Measurements from ENCODE around the gene MSI1.

Gene MSI1

DNA sequence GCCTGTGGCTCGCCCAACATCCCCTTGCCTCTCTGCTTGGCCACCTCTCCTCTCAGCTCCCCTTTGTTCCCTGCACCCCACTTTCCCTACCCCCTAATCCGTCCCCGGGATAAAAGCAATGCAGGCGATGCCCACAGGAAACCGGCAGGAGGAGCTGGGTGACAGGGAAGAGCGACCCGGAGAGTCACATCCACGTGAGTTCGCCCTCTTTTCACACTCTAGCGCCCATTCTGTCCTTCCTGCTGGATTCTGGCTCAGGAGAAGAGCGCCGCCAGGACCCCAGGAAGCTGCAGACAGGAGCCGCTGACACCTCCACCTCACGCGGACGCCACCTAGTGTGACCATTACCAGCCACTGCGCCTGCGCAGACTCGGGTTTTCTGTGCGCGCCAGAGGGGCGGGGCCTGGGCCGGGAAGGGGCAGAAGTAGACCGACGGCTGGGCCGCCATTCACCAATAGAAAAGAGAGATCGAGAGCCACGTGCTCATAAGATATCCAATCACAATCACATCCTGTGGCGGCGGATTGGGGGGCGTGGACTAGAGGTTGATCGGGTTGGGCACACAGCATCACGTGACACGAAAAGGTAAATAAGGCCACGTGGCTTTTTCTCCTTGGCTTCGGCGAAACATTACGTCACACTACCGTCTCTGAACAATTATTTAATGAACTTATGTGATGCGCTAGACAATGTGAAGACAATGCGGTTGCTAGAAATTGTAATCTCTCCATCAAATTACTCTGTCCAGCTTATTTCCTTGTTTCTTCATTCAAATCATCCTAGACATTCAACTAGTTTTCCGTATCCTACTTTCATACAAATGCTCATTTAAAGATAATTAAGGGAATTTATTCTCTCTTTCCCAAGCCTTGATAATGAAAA is 51.5 kb downstream of the MSI1 start:
- DNase-seq, result peak; percentile 99

DNA sequence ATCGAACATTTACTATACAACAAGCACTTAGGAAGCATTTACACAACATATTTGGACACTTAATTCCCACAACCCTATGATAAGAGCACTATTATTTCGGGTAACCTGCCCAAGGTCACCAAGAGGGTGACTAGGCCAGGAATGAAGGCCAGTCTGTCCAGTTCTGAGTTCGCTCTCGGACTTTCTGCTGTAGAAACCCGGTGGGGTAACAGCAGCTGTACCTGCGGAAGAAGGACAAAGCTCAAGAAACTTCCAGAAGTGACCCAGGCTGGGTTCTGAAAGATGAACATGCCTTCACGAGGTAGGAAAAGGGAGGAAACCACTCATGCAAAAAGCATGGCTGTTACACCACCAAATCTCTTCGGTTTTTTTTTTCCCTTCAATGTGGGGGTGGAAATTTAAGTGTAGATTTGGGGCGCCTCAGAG is 52.2 kb downstream of the MSI1 start:
- DNase-seq, result no peak

DNA sequence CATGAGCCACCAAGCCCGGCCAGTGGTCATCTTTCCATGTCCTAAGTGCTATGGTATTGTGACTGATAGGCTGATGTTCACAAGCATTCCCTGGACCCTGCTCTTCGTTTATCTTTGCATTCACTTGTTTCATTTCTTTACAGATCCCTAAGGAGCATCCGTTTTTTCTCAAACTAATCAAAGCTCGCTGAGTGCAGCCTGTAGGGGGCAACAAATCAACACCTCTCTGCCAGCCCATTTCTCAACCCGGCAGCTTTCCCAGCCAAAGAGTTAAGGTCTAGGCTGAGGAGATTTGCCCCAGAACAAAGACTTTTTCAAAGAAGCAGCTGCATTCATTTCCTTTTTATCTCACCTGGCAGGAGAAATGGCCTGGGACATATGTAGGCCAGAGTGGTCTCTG is 54.7 kb downstream of the MSI1 start:
- no peak for DNase-seq

DNA sequence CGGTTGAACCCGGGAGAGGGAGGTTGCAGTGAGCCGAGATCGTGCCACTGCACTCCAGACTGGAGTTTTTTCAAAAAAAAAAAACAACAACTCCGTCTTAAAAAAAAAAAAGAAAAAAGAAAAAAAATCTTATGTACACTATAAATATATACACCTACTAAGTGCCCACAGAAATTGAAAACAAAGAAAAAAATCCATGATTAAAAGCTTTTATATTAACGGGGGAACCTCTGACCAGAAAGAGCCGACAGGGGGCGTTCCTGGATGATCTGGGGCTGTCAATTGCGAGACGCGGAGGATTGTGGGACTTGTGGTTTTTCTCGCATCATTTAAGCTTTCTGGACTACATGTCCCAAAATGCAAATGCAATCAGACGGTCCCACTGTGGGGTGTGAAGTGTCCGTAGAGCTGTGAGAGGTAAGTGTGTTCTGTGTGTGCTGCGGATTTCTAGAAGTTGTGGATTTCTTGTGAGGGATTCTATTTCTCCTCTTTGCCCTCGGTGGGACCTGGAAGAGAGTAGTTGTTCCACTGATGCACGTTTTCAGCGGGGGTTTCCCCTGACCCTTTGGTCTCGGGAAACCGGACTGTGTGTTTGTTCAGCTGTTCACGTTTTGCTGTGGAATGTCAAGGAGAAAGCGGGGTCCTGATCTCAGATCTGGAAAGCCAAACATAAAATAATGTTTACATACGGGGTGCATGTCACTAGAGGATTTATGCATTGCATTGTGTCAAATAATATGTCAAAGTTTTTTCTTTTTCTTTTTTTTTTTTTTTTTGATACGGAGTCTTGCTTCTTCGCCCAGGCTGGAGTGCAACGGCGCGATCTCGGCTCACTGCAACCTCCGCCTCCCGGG is 66.8 kb downstream of the MSI1 start, which contains the start of gene SIRT4:
TSS of gene SIRT4 (plus strand) at position 360 of the 854 bp plus-strand sequence. CDS start 1,241 bp downstream, outside the sequence.
- DNase-seq, result peak; percentile 88 to 95

DNA sequence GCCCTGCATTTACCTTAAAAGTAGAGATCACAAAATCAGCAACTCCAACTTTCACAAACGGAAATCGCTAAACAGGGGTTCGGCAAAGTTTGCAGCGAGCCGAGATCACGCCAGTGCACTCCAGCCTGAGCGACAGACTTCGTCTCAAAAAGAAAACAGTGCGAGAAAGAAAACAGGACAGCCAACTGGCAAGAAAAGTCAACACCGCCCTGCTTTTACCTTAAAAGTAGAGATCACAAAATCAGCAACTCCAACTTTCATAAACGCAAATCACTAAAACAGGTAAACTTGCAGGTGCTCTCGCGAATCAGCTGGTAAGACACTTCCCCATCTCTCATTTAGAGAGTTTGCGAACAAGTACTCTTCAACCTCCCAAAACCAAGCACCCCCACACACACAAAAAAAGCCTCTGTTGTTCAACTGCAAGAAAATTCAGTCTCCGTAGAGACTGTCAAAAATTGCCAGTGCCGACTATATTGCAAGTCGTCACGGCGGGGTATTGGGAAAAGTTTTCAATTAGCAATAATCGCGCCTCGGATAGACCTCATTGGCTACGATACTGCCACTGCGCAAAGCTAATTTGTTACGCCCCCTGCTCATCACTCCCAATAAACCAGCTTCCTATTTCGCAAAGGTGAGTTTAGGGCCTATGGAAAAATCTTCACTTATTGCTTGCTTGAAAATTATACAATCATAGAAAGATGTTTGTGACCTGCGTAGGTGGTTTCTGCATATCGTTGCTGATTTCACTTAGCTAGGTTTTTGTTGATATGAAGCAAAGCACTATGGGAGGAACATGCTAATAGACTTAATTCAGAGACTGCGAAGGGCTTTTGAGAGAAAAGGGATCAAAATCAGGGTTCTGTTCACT is 76.1 kb downstream of the MSI1 start, which contains the start of gene RNU4-1:
TSS of gene RNU4-1 (minus strand) at position 577 of the 871 bp plus-strand sequence.
- DNase-seq, result peak; percentile 67 to 86

DNA sequence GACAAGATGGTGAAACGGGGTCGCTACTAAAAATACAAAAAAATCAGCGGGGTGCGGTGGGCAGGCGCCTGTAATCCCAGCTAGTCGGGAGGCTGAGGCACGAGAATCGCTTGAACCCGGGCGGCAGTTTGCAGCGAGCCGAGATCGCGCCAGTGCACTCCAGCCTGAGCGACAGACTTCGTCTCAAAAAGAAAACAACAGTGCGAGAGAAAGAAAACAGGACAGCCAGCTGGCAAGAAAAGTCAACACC is 76.6 kb downstream of the MSI1 start:
- DNase-seq, result no peak
